ENCODE measurements around the gene KANK4.

DNA sequence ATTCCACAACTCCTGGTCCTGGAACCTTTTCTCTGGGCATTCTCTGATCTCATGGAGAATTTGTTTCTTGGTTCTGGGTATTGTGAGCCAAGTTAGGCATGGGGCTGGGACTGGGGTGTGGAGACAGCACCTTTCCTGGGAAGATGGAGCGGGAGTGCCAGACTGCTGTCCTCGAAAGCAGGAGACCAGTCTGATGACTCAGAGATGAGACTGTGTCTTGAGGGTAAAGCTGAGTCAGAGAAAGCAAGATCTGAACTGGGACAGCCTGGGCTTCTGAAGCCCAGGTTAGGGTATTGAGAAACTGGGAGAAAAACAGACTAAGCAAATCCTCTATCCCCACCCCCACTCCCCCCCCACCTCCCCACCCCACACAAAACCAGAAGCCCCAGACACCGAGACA lies 2.2 kb upstream of the KANK4 start:
- TF ChIP-seq POLR2A (IDR thresholded peaks at IDR 0.05; ENCODE audit: low read length): no peak
- TF ChIP-seq, protein P1, sequence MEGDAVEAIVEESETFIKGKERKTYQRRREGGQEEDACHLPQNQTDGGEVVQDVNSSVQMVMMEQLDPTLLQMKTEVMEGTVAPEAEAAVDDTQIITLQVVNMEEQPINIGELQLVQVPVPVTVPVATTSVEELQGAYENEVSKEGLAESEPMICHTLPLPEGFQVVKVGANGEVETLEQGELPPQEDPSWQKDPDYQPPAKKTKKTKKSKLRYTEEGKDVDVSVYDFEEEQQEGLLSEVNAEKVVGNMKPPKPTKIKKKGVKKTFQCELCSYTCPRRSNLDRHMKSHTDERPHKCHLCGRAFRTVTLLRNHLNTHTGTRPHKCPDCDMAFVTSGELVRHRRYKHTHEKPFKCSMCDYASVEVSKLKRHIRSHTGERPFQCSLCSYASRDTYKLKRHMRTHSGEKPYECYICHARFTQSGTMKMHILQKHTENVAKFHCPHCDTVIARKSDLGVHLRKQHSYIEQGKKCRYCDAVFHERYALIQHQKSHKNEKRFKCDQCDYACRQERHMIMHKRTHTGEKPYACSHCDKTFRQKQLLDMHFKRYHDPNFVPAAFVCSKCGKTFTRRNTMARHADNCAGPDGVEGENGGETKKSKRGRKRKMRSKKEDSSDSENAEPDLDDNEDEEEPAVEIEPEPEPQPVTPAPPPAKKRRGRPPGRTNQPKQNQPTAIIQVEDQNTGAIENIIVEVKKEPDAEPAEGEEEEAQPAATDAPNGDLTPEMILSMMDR (IDR thresholded peaks at IDR 0.05): no peak
- TF ChIP-seq ZC3H11A (IDR thresholded peaks at IDR 0.05): no peak
- TF ChIP-seq RFX5 (IDR thresholded peaks at IDR 0.05): no peak

All from A549 (cell line).